ENCODE measurements around the gene POLR2J3.

GRCh38 chr7:102572261-102573239 is at the start of gene POLR2J3:
- TF ChIP-seq POLR2A (IDR thresholded peaks at IDR 0.05) (peak in 1 of 2 donors; percentile 11), CTCF (IDR thresholded peaks at IDR 0.05) (peak in 4 of 6 experiments; percentile 48 to 86 (median 68))
